Measurements from ENCODE around the gene DVL1.

- no peak for TF ChIP-seq CTCF (IDR thresholded peaks at IDR 0.05; ENCODE audit: low read depth, low read length, poor library complexity, severe bottlenecking)
- no peak for TF ChIP-seq EZH2phosphoT487 (IDR thresholded peaks at IDR 0.05; ENCODE audit: borderline replicate concordance, low read length)
Measured at GRCh38 chr1:1322952-1323351, 26.3 kb downstream of the DVL1 start.
